ENCODE results near the gene ART1.

The ART1 gene

DNA sequence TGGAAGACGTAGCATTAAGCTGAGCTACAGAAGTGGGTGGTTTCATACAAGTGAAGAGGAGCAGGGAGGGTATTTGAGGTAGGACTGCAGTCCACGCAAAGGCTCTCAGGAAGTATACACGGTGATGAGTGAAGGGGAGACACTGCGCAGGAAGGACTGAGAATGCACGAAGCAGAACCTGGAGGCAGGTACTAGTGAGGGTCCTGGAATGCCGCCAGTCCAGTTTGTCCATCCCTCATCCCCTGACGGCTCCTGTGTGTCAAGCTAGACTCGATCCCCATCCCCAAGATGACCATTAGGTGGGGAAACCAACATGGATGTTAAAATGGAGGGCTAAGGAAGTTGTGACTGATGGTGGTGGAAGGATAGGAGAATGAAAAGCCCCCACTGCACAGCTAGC is 26.9 kb upstream of the ART1 start:
- TF ChIP-seq SUZ12 (IDR thresholded peaks at IDR 0.05; ENCODE audit: extremely low read depth, insufficient read depth, insufficient read length) (no peak), YY1 (IDR thresholded peaks at IDR 0.05; ENCODE audit: insufficient read depth, insufficient read length) (no peak), ZNF274 (IDR thresholded peaks at IDR 0.05; ENCODE audit: low read depth, low read length) (no peak)

DNA sequence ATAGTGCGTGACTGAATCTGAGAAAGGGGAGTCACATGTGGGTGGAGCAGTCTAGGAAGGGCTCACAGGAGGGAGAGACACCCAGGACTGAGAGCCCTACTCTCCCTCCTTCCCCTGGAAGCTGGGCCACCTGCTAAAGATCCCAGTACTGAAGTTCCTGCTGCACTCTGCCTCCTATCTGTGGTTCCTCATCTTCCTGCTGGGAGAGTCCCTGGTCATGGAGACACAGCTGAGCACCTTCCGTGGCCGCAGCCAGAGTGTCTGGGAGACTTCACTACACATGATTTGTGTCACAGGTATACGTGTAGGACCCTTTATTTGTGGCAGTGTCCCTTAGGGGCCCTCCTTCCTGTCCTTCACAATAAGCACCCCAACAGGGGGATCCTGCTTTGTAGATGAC is 22.4 kb upstream of the ART1 start:
- no peak for DNase-seq (ENCODE audit: low read depth, low spot score)
- no peaks in the 10 kb centered on the region for H3K9me3 ChIP-seq (ENCODE audit: insufficient read depth, low read length)
- no peaks in the 10 kb centered on the region for H3K4me1 ChIP-seq (ENCODE audit: insufficient read depth, insufficient read length)
- no peaks in the 10 kb centered on the region for H3K36me3 ChIP-seq (ENCODE audit: insufficient read depth, insufficient read length, low read length)
- no peaks in the 10 kb centered on the region for H3K27me3 ChIP-seq (ENCODE audit: insufficient read depth, insufficient read length)
- TF ChIP-seq YY1 (IDR thresholded peaks at IDR 0.05; ENCODE audit: insufficient read depth, insufficient read length): no peak
- TF ChIP-seq ZNF274 (IDR thresholded peaks at IDR 0.05; ENCODE audit: low read depth, low read length): no peak
- TF ChIP-seq SUZ12 (IDR thresholded peaks at IDR 0.05; ENCODE audit: extremely low read depth, insufficient read depth, insufficient read length): no peak
- H3K4me3 ChIP-seq (ENCODE audit: insufficient read length, low read depth): no peak overlapping the region
- H3K9ac ChIP-seq (ENCODE audit: insufficient read length, low read depth): no peak overlapping the region

More for the DNA sequence above, 26.9 kb upstream of the ART1 start:
- Histone ChIP-seq H3K9me3 (ENCODE audit: insufficient read depth, low read length) (no peaks in the 10 kb centered on the region), H3K27me3 (ENCODE audit: insufficient read depth, insufficient read length) (no peaks in the 10 kb centered on the region), H3K9ac (ENCODE audit: insufficient read length, low read depth) (no peak overlapping the region), H3K4me3 (ENCODE audit: insufficient read length, low read depth) (no peak overlapping the region), H3K36me3 (ENCODE audit: insufficient read depth, insufficient read length, low read length) (no peaks in the 10 kb centered on the region), H3K4me1 (ENCODE audit: insufficient read depth, insufficient read length) (peaks cover 13% of the 10 kb centered on the region)
- DNase-seq (ENCODE audit: low read depth, low spot score): no peak

DNA sequence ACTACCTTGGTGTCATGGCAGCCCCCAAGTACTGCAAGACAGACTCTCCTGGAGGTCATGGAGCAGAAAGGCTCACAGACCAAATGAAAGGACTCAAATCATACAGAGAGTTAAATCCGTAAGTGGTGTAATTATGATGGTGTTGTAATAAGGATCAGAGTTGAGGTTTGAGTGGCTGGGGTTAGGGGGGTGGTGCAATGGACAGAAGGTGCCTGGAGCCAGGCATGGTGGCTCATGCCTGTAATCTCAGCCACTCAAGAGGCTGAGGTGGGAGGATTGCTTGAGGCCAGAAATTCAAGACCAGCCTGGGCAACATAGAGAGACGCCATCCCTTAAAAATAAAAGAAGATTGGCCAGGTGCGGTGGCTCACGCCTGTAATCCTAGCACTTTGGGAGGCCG is 21.8 kb upstream of the ART1 start:
- no peaks in the 10 kb centered on the region for H3K4me1 ChIP-seq (ENCODE audit: insufficient read depth, insufficient read length)
- no peak overlapping the region for H3K9ac ChIP-seq (ENCODE audit: insufficient read length, low read depth)
- TF ChIP-seq ZNF274 (IDR thresholded peaks at IDR 0.05; ENCODE audit: low read depth, low read length) (no peak), SUZ12 (IDR thresholded peaks at IDR 0.05; ENCODE audit: extremely low read depth, insufficient read depth, insufficient read length) (no peak), YY1 (IDR thresholded peaks at IDR 0.05; ENCODE audit: insufficient read depth, insufficient read length) (no peak)
- no peaks in the 10 kb centered on the region for H3K9me3 ChIP-seq (ENCODE audit: insufficient read depth, low read length)
- no peak overlapping the region for H3K4me3 ChIP-seq (ENCODE audit: insufficient read length, low read depth)
- no peaks in the 10 kb centered on the region for H3K27me3 ChIP-seq (ENCODE audit: insufficient read depth, insufficient read length)
- DNase-seq (ENCODE audit: low read depth, low spot score): no peak
- no peaks in the 10 kb centered on the region for H3K36me3 ChIP-seq (ENCODE audit: insufficient read depth, insufficient read length, low read length)

DNA sequence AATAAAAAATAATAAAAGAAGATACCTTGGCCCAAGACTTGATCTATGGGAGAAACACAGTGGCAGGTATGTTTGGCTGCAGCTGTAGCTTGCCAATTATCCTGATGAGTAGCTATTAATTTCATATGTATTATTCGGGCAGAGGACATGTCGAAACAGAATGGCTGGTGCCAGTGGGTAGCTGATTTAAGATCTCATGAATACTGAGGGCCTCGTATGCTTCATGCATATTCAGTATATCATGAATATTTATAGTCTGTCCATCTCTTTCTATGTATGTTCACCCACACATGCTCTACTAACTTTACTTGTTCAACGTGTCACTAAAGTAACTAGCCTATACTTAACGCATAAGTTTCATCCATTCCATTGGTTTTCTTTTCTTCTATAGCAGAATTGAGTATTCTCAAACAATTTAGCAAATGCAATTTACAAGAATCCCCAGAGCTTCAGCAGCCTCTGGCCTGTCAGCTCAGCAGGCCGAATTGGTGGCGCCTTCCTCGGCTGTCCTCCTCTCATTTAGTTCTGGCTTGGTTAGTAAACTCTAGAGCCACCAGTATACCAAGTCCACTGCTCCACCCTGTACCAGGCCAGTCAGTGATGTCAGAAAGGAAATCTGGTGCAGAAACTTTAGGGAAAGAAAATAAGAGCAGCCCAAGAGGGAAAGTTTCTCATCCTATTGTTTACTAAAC is 21.0 kb upstream of the ART1 start:
- no peaks in the 10 kb centered on the region for H3K4me1 ChIP-seq (ENCODE audit: insufficient read depth, insufficient read length)
- no peak for DNase-seq (ENCODE audit: low read depth, low spot score)
- TF ChIP-seq ZNF274 (IDR thresholded peaks at IDR 0.05; ENCODE audit: low read depth, low read length): no peak
- no peak for TF ChIP-seq YY1 (IDR thresholded peaks at IDR 0.05; ENCODE audit: insufficient read depth, insufficient read length)
- TF ChIP-seq SUZ12 (IDR thresholded peaks at IDR 0.05; ENCODE audit: extremely low read depth, insufficient read depth, insufficient read length): no peak
- no peak overlapping the region for H3K4me3 ChIP-seq (ENCODE audit: insufficient read length, low read depth)
- H3K27me3 ChIP-seq (ENCODE audit: insufficient read depth, insufficient read length): no peaks in the 10 kb centered on the region
- H3K9me3 ChIP-seq (ENCODE audit: insufficient read depth, low read length): no peaks in the 10 kb centered on the region
- H3K36me3 ChIP-seq (ENCODE audit: insufficient read depth, insufficient read length, low read length): no peaks in the 10 kb centered on the region
- no peak overlapping the region for H3K9ac ChIP-seq (ENCODE audit: insufficient read length, low read depth)

DNA sequence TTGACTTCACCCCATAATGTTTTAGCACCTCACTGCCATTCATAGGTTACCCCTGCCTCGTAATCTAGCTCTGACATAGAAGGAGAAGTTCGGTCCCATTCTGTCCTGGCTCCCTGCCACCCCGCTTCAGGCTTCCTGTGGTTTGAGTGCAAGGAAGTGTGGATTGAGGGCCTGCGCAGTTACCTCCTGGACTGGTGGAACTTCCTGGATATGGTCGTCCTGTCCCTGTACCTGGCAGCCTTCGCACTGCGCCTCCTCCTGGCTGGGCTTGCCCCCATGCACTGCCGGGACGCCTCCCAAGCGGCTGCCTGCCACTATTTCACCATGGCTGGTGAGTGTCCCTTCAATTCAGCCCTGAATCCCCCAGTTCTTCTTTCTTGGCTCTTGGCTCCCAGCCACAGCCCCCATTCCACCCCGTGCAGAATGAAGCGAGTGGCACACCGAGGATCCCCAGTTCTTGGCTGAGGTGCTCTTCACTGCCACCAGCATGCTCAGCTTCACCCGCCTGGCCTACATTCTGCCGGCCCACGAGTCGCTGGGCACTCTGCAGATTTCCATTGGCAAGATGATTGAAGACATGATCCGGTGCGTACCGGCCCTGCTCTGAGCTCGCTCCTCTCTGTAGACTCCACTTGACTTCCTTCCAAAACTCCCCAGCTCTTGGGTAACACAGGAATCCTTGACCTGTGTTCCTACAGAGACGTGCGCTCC is 18.5 kb upstream of the ART1 start:
- Histone ChIP-seq H3K36me3 (ENCODE audit: insufficient read depth, insufficient read length, low read length) (no peaks in the 10 kb centered on the region), H3K4me1 (ENCODE audit: insufficient read depth, insufficient read length) (no peaks in the 10 kb centered on the region), H3K4me3 (ENCODE audit: insufficient read length, low read depth) (no peak overlapping the region), H3K9me3 (ENCODE audit: insufficient read depth, low read length) (no peaks in the 10 kb centered on the region), H3K27me3 (ENCODE audit: insufficient read depth, insufficient read length) (no peaks in the 10 kb centered on the region), H3K9ac (ENCODE audit: insufficient read length, low read depth) (no peak overlapping the region)
- TF ChIP-seq YY1 (IDR thresholded peaks at IDR 0.05; ENCODE audit: insufficient read depth, insufficient read length): no peak
- no peak for TF ChIP-seq ZNF274 (IDR thresholded peaks at IDR 0.05; ENCODE audit: low read depth, low read length)
- TF ChIP-seq SUZ12 (IDR thresholded peaks at IDR 0.05; ENCODE audit: extremely low read depth, insufficient read depth, insufficient read length): no peak
- no peak for DNase-seq (ENCODE audit: low read depth, low spot score)

DNA sequence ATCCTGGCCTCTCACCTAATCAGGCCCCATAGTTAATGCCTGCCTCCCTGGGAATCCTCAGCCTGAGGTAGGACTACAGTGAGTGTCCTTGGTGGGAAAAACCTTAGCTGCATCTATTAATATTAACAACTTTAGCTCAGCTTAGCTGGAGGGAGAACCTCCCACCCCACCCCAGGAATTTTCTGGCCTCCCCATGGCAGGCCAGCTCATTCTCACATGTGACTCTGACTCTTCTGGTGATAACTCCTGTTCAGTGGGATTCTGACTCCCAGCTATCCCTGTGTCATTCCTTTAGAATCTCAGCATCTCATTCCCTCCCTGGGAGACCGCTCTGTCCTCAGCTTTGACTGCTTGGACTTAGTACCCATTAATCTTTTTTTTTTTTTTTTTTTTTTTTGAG is 17.6 kb upstream of the ART1 start:
- Histone ChIP-seq H3K4me3 (ENCODE audit: insufficient read length, low read depth) (no peak overlapping the region), H3K4me1 (ENCODE audit: insufficient read depth, insufficient read length) (no peaks in the 10 kb centered on the region), H3K27me3 (ENCODE audit: insufficient read depth, insufficient read length) (no peaks in the 10 kb centered on the region), H3K9me3 (ENCODE audit: insufficient read depth, low read length) (no peaks in the 10 kb centered on the region), H3K9ac (ENCODE audit: insufficient read length, low read depth) (no peak overlapping the region), H3K36me3 (ENCODE audit: insufficient read depth, insufficient read length, low read length) (no peaks in the 10 kb centered on the region)
- TF ChIP-seq ZNF274 (IDR thresholded peaks at IDR 0.05; ENCODE audit: low read depth, low read length) (no peak), YY1 (IDR thresholded peaks at IDR 0.05; ENCODE audit: insufficient read depth, insufficient read length) (no peak), SUZ12 (IDR thresholded peaks at IDR 0.05; ENCODE audit: extremely low read depth, insufficient read depth, insufficient read length) (no peak)
- DNase-seq (ENCODE audit: low read depth, low spot score): no peak

DNA sequence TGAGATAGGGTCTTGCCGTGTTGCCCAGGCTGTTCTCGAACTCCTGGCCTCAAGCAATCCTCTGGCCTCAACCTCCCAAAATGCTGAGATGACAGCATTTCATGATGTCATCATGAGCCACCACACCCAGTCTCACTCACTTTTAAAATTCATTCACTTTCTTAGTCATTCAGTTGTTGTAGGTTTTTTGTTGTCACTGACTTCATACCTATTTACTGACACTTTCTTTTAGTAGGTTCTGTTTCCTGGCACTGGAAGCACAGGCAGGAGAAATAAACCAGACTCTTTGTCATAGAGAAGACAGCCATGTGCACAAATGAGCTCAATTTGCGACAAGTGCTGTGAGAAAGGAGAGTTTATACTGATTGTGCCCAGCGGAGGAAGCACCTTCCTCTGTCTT is 13.6 kb upstream of the ART1 start:
- no peaks in the 10 kb centered on the region for H3K36me3 ChIP-seq (ENCODE audit: insufficient read depth, insufficient read length, low read length)
- no peaks in the 10 kb centered on the region for H3K27me3 ChIP-seq (ENCODE audit: insufficient read depth, insufficient read length)
- no peaks in the 10 kb centered on the region for H3K4me1 ChIP-seq (ENCODE audit: insufficient read depth, insufficient read length)
- H3K9me3 ChIP-seq (ENCODE audit: insufficient read depth, low read length): no peaks in the 10 kb centered on the region
- no peak for DNase-seq (ENCODE audit: low read depth, low spot score)
- no peak overlapping the region for H3K4me3 ChIP-seq (ENCODE audit: insufficient read length, low read depth)
- TF ChIP-seq ZNF274 (IDR thresholded peaks at IDR 0.05; ENCODE audit: low read depth, low read length) (no peak), YY1 (IDR thresholded peaks at IDR 0.05; ENCODE audit: insufficient read depth, insufficient read length) (no peak), SUZ12 (IDR thresholded peaks at IDR 0.05; ENCODE audit: extremely low read depth, insufficient read depth, insufficient read length) (no peak)
- H3K9ac ChIP-seq (ENCODE audit: insufficient read length, low read depth): no peak overlapping the region

All from NT2/D1 (cell line).